Smooth muscle cell of the brain vasculature (primary cell): ENCODE data around the gene MSI2.

Experiments used
- DNase-seq: peaks from one replicate; pipeline ENCODE4 v3.0.0-alpha.2; 2012; ENCODE audit warnings: low read depth, low spot score

The MSI2 gene

DNA sequence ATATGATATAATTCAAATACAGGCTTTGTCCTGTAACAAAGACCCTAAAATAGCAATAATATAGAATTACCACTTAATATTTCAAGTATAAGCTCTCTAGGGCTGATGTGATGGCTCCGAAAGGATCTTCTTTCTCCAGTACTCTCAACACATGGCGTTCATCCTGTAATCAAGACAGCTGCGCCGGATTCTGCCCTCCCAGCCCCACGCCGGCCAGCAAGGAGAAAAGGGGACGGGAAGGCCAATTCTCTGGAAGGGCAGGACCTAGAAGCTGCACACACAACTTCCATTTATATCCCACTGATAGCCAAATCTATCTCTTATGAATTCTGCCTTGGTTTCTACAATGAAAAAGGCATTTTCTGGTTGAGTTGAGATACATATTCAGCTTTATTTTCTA is 456.8 kb downstream of the MSI2 start:
- no peak for DNase-seq

DNA sequence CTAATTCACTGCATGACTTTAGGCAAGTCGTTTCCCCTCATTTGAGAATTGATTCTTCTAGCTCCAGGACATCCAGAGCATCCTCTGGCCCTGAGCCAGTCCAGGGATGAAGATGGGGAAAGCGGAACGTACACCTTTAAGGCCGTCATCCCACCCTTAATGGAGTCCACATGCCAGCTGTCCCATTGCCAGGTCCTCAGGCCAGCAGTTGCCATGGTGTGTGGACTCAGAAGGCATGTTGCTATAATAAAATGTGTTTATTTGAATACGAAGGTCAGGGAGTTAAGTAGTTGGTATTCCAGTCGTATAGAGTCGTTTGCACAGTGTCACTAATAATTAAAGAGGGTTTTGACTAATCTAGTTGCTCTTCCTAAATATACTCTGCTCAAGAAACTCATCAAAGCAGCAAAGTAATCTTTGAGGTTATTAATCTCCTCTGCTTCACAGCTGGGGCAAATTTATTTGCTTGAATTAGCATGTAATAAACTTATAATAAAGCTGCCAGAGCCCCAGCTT is 458.4 kb downstream of the MSI2 start:
- no peak for DNase-seq

- DNase-seq, result no peak
Measured at GRCh38 chr17:57715981-57716380, 459.7 kb downstream of the MSI2 start.

DNA sequence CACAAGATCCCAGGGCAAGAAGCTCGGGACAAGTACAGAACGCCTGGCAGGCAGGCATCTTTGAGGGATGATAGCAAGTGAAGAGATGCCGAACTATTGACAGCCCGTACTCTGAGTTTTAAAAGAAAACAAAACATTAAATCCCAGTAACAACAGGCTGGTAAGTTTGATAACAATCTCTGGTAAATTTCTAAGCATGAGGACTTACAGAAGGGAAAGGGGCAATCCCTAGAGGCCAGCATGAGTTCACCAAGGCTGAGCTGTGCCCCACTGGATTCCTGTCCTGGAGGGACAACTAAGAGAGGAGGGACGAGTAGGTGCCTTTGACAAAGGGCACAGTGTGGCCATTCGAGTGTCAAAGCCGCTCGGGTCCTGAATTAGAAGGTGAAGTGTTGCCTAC is 462.6 kb downstream of the MSI2 start:
- no peak for DNase-seq

DNA sequence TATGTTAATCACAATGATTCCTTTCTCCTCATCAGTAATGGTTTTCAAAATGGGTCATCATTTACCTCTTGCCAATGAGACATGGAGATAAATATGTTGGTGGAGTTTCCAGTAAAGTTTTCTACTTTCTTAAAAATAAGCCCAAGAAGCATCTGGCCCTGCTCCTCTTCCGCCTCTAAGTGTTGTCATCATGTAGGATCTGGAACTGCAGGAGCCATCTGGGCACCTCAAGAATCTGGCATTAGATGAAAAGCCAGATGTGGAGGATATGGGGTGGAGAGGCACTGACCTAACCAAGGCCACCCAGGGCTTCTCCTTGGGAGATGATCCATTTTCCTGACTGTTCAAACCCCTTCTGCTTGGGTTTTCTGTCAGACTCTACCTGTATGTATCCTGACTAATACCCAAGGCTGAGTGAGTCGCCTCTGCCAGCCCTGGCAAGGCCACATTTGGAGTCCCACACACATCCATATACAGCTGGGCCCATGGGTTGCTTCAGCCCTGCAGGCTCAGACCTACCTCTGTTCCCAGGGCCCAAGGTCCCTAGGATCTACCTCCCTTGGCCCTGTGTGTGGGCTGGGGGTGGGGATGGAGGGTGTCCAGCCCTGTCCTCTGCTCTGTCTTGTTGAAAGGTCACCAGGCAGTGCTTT is 464.2 kb downstream of the MSI2 start:
- no peak for DNase-seq

DNA sequence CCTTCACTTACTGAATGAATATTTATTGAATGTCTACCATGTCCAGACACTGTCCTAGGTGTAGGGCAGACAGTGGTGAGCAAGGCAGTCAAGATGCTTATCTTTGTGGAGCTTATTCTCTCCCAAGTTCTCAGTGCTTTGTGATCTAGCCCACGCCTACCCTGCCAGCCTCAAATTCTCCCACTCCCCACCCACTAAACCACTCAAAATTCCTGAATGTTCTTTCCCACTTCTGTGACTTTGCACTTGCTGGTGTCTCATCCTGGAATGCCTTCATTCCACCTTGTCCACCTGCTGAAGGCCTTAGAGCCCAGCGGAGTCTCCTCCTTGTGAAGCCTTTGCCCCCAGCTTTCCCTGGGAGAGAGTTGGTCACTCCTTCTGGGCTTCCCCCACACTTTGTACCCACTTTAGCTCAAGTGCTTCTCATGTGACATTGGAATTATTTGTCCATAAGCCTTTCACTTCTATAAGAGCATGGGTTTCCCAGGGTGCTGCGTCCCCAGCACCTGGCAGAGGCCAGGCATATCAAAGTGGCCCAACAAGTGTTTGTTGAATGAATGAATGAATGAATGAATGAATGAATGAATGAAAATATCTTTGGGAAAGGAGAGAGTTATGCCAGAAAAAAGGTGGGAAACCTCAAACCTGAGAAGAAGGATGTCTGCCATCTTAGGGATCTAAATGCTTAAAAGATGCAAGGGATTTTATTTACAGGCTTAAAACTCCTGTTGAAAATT is 465.8 kb downstream of the MSI2 start:
- no peak for DNase-seq

DNA sequence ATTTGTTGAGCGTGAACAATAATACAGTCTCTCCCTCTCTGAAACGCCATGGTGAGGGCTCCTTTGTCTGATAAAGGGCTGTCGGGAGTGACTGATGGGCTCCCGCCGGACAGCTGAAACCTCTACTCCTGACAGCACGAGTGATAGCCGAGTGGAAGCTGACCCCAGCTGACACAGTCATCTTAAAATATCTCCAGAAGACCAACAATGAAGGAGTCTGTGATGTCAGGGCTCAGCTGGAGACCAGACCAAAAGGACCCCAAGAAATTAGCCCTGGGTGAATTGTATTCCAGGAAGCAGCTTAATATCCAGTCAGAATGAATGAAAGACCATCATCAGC is 466.4 kb downstream of the MSI2 start:
- no peak for DNase-seq

GRCh38 chr17:57723427-57724025 is 467.2 kb downstream of the MSI2 start:
- no peak for DNase-seq

DNA sequence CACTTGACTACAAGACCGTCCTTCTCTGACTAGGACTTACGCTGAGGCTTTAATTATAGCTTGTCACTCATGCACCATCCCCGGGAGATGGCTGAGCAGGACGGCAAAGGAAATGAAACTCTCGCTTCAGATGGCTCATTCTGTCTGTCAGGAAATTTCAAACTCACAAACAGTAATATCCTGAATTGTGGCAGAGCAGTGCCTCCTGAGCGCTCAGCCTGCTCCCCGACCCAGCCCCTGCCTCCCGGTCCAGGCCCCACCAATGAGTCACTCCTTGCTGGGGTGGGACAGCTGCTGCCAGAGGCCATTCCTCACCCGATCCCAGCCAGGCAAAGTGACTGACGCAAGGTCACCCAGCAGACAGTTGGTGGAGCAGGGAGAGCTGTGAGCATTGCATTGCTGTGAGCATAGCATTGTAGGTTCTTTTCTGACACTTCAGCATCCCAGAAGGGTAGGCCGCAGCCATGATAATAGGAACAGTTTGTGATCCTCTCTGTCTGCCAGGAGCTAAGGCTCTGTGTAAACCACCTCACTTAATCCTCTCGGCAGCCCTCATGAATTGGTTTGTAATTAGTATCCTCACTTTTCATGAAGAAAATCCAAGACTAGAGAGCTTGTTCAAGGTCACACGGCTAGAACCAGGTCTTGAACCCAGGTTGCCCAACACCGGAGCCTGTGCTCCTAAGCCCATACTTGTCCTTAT is 467.9 kb downstream of the MSI2 start:
- no peak for DNase-seq

DNA sequence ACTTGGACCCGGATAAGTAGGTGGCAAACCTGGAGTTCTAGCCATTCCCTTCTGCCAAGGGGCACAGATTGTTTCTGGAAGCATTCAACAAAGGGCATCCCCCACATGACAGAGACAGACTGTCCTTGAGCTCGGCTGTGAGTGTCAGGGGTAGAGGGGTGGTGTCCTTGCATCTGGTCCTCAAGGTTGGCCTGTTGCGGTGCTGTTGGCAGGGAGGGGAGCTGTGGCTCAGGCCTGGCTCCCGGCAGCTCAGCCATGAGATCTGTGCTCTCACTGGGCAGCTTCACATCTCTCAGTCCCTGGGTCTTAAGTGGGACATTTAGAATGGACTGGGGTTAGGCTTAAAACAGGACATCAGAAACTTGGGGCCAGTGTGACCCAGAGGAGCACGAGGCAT is 468.4 kb downstream of the MSI2 start:
- DNase-seq, result no peak

DNA sequence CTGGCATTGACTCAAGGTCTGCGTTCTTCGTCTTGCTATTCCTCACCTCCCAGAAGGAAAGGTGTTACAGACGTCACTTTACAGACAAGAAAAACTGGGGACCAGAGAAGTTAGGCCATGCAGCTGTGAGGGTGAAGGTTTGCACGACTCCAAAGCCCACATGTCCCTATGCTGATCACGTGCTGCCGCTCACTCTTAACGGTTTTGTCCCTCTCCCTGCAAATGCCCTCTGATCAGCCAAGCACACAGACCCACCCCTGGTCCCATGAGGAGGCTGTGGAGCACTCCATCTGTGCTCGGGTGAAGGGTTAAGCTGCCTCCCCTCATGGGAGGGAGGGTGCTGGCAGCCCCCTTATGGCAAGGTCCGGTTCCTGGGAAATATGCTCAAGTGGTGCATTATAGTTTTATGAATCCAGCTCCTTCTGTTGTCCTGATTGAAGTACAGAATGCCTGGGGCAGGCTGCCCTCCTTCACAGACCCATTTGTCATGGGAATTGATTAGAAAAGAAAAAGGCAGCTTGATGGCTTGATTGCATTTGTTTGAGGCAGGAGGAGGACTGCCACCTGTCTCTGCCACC is 470.0 kb downstream of the MSI2 start:
- no peak for DNase-seq

DNA sequence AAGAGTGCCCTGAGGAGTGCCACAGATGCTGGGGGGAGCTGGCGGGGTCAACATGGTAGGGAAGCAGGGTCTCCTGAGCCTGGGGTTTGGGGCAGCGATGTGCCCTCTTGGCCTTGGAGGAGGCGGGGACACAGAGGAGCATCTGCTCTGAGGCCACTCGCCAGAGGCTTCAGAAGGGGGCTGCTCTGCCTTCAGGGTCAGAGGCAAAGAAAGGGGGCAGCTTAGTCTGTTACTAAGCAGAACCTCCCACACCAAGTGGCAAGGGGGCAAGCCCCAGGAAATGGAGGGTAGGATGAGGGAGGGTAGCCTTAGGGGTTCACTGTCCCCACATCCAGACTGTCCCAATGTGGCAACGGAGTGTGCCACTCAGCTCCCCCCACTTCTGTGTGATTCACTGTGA is 470.5 kb downstream of the MSI2 start:
- no peak for DNase-seq

DNA sequence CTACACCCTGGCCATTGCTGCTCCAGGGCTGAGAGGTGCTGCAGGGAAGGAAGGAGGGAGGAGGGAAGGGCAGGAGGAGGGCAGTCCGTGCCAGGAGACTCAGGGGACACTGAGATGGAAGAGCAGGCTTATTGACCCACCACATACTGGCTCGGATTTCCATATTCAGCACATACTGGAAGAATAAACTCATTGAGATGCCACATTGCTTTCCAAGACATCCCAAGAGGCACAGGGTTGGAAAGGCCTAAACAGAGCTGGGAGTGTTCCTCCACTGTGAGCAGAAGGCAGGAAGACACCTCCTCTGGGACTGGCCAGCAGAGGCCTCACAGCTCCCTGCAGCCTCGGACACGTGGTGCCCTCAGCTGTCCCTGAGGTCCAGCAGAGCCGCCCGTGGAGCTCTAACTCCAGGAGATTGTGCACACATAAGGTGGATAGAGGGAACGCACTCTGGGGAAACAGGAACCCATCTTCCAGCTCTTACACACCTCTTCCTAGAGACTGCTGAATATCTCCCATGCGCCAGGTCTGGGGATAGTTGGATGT is 471.4 kb downstream of the MSI2 start:
- DNase-seq, result no peak

DNA sequence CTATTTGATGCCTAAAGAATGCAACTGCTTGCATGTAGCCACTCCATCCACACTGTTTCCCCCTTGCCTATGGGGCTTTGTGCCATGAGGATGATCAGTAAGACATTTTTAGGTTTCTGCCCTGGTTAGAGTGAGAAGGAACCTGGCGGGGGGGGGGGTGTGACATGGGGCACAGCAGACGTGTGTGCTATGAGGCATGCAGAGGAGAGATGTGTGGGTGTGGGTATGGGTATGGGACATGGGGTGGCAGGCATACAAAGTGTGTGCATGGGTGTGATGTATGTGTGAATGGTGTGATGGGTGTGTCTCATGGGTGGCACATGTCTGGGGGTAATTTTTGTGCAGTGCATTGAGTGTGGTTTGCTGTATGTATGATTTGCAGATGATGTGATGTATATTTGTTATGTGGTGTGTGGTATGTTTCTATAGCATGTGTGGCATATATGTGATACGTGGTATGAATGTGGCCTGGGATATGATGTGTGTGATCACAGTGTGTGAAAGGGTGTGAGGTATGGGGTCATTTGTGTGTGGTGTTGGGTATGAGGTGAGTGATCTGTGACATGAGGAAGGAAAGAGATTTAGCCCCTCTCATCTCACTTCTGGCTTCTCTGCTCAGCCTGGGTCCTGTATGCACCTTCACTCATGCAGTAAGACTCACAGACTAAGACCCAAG is 473.8 kb downstream of the MSI2 start:
- DNase-seq, result no peak

DNA sequence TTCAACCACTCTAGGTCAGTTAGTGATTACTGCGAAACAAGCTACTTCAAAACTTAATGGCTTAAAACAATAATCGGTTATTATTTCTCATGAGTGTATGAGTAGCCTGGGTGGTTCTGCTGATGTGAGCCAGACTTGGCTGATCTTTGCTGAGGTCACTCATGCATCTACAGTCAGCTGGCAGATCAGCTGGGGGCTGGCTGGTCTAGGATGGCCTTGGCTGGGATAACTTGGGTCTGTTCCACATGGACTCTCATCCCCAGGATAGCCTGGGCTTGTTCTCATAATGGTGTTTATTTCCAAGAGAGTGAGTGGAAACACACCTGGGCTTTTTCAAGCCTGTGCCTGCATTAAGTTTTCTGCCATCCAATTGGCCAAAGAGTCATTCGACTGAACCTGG is 475.7 kb downstream of the MSI2 start:
- no peak for DNase-seq

DNA sequence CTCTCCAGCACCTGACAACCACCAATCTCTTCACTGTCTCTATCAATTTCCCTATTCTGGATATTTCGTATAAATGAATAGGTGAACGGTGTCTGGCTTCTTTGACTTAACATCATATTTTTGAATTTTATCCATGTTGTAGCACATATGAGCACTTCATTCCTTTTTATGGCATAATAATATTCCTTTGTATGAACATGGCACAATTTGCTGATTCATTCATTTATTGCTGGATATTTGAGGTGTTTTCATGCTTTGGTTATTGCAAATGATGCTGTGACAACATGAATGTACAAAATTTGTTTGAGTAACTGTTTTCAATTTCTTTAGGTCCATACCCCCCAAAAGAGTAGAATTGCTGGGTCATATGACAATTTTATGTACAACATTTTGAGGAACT is 476.8 kb downstream of the MSI2 start:
- no peak for DNase-seq
